ENCODE data around the gene ERC2.

ERC2 gene

GRCh38 chr3:56408761-56409196, 59.5 kb downstream of the ERC2 start:
- TF ChIP-seq ZNF174 (tag by site-specific recombination; IDR thresholded peaks at IDR 0.05) (no peak), ZNF560 (tag by site-specific recombination; IDR thresholded peaks at IDR 0.05; ENCODE audit: borderline replicate concordance) (no peak), ZNF404 (tag by site-specific recombination; IDR thresholded peaks at IDR 0.05) (no peak), ZBTB17 (tag by site-specific recombination; IDR thresholded peaks at IDR 0.05) (no peak), KLF8 (tag by site-specific recombination; IDR thresholded peaks at IDR 0.05) (no peak), WT1 (tag by site-specific recombination; IDR thresholded peaks at IDR 0.05) (no peak), ZNF221 (tag by site-specific recombination; IDR thresholded peaks at IDR 0.05; ENCODE audit: borderline replicate concordance) (no peak), ZNF391 (tag by site-specific recombination; IDR thresholded peaks at IDR 0.05; ENCODE audit: borderline replicate concordance, low read depth) (no peak), ZNF280D (tag by site-specific recombination; IDR thresholded peaks at IDR 0.05) (no peak)
- H3K4me3 ChIP-seq (ENCODE audit: low read depth, low read length): no peak overlapping the region
- no peak overlapping the region for H3K27ac ChIP-seq (ENCODE audit: extremely low read depth, low read depth, low read length)
- H3K9me3 ChIP-seq (ENCODE audit: control insufficient read depth, insufficient read depth, low read depth, low read length): no peaks in the 10 kb centered on the region
- ChIA-PET POLR2A (no interaction called here), CTCF (no interaction called here)
- H3K4me1 ChIP-seq (ENCODE audit: control insufficient read depth, insufficient read depth, low read length): no peaks in the 10 kb centered on the region
- no peaks in the 10 kb centered on the region for H3K36me3 ChIP-seq (ENCODE audit: control insufficient read depth in 2 of 2, insufficient read depth in 1 of 2, low read length in 2 of 2)

- Histone ChIP-seq H3K27ac (ENCODE audit: extremely low read depth, low read depth, low read length) (no peak overlapping the region), H3K4me3 (ENCODE audit: low read depth, low read length) (no peak overlapping the region), H3K36me3 (ENCODE audit: control insufficient read depth in 2 of 2, insufficient read depth in 1 of 2, low read length in 2 of 2) (no peaks in the 10 kb centered on the region), H3K9me3 (ENCODE audit: control insufficient read depth, insufficient read depth, low read depth, low read length) (no peaks in the 10 kb centered on the region), H3K4me1 (ENCODE audit: control insufficient read depth, insufficient read depth, low read length) (no peaks in the 10 kb centered on the region)
- ChIA-PET CTCF (no interaction called here), POLR2A (no interaction called here)
- no peak for TF ChIP-seq TSHZ1 (tag by site-specific recombination; IDR thresholded peaks at IDR 0.05; ENCODE audit: borderline replicate concordance)
- no peak for TF ChIP-seq GLIS1 (tag by site-specific recombination; IDR thresholded peaks at IDR 0.05)
These were observed 61.3 kb downstream of the ERC2 start for GRCh38 chr3:56406826-56407515.

GRCh38 chr3:56404884-56405283, 63.4 kb downstream of the ERC2 start:
- Histone ChIP-seq H3K9me3 (ENCODE audit: control insufficient read depth, insufficient read depth, low read depth, low read length) (no peaks in the 10 kb centered on the region), H3K4me3 (ENCODE audit: low read depth, low read length) (no peak overlapping the region), H3K27ac (ENCODE audit: extremely low read depth, low read depth, low read length) (no peak overlapping the region), H3K36me3 (ENCODE audit: control insufficient read depth in 2 of 2, insufficient read depth in 1 of 2, low read length in 2 of 2) (no peaks in the 10 kb centered on the region), H3K4me1 (ENCODE audit: control insufficient read depth, insufficient read depth, low read length) (no peaks in the 10 kb centered on the region)
- CTCF ChIA-PET: no interaction called here
- POLR2A ChIA-PET: no interaction called here
- TF ChIP-seq ZNF146 (tag by site-specific recombination; IDR thresholded peaks at IDR 0.05) (no peak), ZFHX2 (tag by site-specific recombination; conservative IDR thresholded peaks at IDR 0.05) (no peak), GLI4 (tag by site-specific recombination; IDR thresholded peaks at IDR 0.05) (no peak), GLI2 (tag by site-specific recombination; IDR thresholded peaks at IDR 0.05; ENCODE audit: borderline replicate concordance, low read depth) (no peak), ZNF645 (tag by site-specific recombination; IDR thresholded peaks at IDR 0.05) (no peak), ZNF221 (tag by site-specific recombination; IDR thresholded peaks at IDR 0.05; ENCODE audit: borderline replicate concordance) (no peak), ZNF701 (tag by site-specific recombination; IDR thresholded peaks at IDR 0.05) (no peak), ZNF16 (tag by site-specific recombination; IDR thresholded peaks at IDR 0.05; ENCODE audit: low read depth) (no peak)

Data from HEK293 (cell line).